Measurements from ENCODE around the gene RIOX2.

DNA sequence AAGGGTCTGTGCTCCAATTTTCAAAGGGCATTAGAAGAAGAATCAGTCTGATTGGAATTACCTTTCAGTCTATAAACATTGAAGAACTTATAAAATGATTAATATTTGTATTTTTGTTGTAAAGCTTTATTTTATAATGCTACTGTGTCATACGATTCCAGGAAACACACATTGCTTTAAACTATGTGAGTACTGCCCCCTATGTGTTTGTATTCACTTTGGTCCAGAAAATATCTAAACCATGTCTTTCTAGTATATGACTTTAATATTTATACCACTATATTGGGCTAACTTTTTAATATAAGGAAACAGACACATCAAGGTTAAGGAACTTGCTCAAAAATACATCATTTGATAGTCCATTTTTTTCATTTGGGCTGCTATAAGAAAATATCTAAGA, 3.2 kb upstream of the RIOX2 start:
- no peak for TF ChIP-seq POLR2A (IDR thresholded peaks at IDR 0.05)
- TF ChIP-seq, protein P1, sequence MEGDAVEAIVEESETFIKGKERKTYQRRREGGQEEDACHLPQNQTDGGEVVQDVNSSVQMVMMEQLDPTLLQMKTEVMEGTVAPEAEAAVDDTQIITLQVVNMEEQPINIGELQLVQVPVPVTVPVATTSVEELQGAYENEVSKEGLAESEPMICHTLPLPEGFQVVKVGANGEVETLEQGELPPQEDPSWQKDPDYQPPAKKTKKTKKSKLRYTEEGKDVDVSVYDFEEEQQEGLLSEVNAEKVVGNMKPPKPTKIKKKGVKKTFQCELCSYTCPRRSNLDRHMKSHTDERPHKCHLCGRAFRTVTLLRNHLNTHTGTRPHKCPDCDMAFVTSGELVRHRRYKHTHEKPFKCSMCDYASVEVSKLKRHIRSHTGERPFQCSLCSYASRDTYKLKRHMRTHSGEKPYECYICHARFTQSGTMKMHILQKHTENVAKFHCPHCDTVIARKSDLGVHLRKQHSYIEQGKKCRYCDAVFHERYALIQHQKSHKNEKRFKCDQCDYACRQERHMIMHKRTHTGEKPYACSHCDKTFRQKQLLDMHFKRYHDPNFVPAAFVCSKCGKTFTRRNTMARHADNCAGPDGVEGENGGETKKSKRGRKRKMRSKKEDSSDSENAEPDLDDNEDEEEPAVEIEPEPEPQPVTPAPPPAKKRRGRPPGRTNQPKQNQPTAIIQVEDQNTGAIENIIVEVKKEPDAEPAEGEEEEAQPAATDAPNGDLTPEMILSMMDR (IDR thresholded peaks at IDR 0.05): no peak
- no peak for TF ChIP-seq POLR2AphosphoS5 (IDR thresholded peaks at IDR 0.05)

Measured in gastroesophageal sphincter (tissue), 3 donors.